ENCODE measurements around the gene ACSM6. TPM values are rescaled to one million over a fixed set of nuclear protein-coding genes. Genes with fewer than 3 reads are reported as not detected.

Gene ACSM6
- total RNA-seq, 1 donor = not detected

DNA sequence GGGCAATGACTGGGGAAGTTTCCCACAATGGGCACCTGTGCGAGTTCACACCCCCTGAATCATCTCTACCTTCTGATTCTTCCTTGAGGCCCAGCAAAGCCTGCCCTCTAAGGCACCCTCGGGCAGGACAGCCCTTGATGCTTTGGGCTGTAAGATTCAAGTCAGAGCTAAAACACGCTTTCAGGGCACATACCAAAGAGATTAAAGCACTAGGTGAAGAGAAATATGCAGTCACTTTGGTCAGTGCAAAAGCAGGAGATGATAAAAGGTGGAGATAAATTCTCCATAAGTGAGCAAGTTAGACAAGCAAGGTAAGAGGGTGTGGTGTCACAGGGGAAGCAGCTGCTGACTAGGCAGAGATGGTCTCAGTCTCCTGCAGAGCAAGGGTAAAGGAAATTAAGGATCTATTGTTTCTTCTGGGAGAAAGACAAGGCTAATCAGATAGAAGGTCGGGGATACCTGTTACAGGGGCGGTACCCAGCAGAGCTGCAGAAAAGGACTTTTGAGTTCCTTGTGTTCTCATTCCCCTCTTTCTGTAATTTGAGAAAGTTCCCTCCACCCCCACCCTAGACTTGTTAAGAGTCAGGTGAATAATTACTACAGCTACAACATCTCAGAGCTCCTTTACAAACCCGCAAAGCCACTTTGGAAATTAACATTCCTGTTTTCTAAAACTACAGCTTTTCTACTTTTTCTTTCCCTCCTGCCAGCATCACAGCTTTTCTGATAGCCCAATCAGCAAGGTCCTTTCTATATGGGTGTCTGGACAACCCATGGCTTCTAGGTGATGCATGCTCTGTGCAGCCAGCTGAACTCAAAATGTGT, 70.4 kb downstream of the ACSM6 start:
- no peak overlapping the region for H3K4me3 ChIP-seq (ENCODE audit: low read length)
- no peaks in the 10 kb centered on the region for H3K27me3 ChIP-seq (ENCODE audit: insufficient read depth, low read length)
- no peaks in the 10 kb centered on the region for H3K4me1 ChIP-seq (ENCODE audit: insufficient read depth, low read length)
- H3K9me3 ChIP-seq (ENCODE audit: low read depth, low read length) = no peaks in the 10 kb centered on the region

DNA sequence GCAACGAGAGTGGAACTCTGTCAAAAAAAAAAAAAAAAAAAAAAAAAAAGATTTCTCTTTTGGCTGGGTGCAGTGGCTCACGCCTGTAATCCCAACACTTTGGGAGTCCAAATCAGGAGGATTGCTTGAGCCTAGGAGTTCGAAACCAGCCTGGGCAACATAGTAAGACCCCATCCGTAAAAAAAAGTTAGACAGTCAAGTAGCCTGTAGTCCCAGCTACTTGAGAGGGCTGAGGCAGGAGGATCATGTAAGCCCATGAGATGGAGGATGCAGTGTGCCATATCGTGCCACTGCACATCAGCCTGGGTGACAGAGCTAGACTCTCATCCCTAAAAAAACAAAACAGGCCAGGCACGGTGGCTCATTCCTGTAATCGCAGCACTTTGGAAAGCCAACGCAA, 71.5 kb downstream of the ACSM6 start:
- H3K9me3 ChIP-seq (ENCODE audit: low read depth, low read length) = no peaks in the 10 kb centered on the region
- H3K27me3 ChIP-seq (ENCODE audit: insufficient read depth, low read length) = no peaks in the 10 kb centered on the region
- no peaks in the 10 kb centered on the region for H3K4me1 ChIP-seq (ENCODE audit: insufficient read depth, low read length)
- H3K4me3 ChIP-seq (ENCODE audit: low read length) = no peak overlapping the region

DNA sequence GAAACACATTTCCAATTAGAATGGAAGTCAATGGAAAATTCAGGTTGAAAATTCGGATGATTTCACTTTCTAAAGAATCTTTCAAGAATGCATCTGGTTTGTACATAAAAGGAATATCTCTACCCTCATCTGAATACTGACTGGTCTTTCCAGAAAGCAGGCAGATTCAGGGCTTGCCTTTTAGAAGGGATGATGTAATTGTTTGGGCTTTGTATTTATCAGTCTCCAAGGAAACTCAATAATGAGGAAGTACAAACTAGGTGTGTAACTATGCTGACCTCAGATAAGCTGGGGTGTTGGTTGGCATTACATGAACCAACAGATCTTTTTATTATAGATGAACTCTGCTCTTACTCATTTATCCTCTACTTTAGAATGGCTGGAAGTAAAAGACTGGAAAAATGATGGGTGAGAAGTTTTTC, 72.6 kb downstream of the ACSM6 start:
- H3K9me3 ChIP-seq (ENCODE audit: low read depth, low read length) = no peaks in the 10 kb centered on the region
- H3K4me1 ChIP-seq (ENCODE audit: insufficient read depth, low read length) = no peaks in the 10 kb centered on the region
- H3K27me3 ChIP-seq (ENCODE audit: insufficient read depth, low read length) = no peaks in the 10 kb centered on the region
- H3K4me3 ChIP-seq (ENCODE audit: low read length) = no peak overlapping the region

DNA sequence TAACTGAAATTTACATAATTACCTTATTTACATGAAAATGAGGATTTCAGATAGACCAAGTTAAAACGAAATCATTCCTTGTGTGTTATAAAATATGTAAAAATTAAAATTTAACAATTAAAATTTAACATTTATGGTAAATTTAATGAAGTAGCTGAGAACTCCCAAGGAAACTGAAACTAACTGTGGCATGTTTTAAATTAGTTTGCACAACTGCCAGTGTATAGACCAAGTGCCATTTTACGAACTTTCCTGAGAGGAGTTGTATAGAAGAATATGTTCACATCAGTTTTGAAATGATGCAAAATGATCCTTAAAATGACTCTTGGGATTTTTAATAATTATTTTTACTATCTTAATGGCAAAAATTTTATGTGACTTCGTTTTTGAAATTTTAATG, 73.2 kb downstream of the ACSM6 start:
- no peaks in the 10 kb centered on the region for H3K9me3 ChIP-seq (ENCODE audit: low read depth, low read length)
- no peaks in the 10 kb centered on the region for H3K27me3 ChIP-seq (ENCODE audit: insufficient read depth, low read length)
- no peak overlapping the region for H3K4me3 ChIP-seq (ENCODE audit: low read length)
- no peaks in the 10 kb centered on the region for H3K4me1 ChIP-seq (ENCODE audit: insufficient read depth, low read length)

DNA sequence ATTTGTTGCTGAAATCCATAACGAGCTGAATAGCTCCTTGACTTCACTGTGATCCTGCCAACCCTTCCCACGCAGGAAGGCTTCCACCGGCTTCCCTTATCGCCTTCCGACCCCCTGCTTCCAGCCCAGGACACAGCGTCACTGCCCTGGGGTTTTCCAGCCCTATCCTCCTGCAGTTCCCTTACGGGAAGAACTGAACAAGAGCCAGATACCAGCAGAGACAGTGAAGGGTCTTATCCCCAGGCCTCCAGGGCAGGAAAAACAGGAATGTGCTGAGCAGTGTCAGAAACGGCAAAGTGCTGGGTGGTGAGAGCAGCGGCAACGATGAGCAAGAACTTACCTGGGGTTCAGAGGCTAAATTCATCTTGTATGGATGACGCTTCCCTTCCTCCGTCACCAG, 74.4 kb downstream of the ACSM6 start:
- H3K4me1 ChIP-seq (ENCODE audit: insufficient read depth, low read length) = no peaks in the 10 kb centered on the region
- H3K9me3 ChIP-seq (ENCODE audit: low read depth, low read length) = no peaks in the 10 kb centered on the region
- H3K4me3 ChIP-seq (ENCODE audit: low read length) = no peak overlapping the region
- H3K27me3 ChIP-seq (ENCODE audit: insufficient read depth, low read length) = no peaks in the 10 kb centered on the region

DNA sequence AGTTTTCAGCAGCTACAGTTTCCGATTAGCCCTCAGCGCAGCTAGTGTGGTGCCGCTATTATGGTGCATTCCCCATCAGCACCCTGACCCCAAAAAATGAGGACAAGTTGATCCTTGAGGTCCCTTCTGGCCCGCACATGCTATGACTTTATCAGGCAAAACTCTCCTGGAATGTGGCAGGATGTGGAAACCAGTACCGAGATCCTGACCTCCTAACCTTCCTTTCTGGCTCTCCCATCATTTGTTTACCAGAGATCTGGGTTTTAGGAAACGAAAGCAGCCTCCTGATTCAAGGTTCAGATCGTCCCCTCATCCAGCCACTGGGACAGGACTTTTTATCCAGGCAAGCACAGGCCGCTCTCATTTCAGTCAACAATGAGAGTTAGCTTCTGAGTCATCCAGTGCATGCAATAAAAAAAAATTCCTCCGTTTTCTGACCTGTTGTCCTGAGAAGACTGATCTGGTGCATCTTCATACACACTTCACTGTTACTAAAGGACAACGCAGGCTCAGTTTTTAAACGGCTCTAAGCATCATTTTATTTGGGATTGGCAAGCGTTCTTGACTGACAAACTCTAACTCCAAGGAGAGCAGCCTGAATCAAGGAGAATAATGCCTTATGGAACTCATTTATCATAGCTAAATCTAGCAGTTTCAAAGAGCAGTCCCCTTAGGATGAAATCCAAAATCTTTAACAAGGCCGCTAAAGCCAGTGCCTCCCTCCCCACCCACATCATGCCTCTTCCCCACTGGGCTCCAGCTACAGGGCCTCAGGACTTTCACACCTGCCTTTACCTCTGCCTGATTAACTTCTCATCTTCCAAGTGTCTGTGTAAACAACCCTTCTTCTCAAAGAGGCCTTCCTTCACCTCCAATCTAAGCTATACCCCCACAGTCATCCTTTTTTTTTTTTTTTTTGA, 79.6 kb downstream of the ACSM6 start:
- Histone ChIP-seq H3K4me1 (ENCODE audit: insufficient read depth, low read length) (no peaks in the 10 kb centered on the region), H3K27me3 (ENCODE audit: insufficient read depth, low read length) (no peaks in the 10 kb centered on the region), H3K4me3 (ENCODE audit: low read length) (no peak overlapping the region), H3K9me3 (ENCODE audit: low read depth, low read length) (no peaks in the 10 kb centered on the region)

DNA sequence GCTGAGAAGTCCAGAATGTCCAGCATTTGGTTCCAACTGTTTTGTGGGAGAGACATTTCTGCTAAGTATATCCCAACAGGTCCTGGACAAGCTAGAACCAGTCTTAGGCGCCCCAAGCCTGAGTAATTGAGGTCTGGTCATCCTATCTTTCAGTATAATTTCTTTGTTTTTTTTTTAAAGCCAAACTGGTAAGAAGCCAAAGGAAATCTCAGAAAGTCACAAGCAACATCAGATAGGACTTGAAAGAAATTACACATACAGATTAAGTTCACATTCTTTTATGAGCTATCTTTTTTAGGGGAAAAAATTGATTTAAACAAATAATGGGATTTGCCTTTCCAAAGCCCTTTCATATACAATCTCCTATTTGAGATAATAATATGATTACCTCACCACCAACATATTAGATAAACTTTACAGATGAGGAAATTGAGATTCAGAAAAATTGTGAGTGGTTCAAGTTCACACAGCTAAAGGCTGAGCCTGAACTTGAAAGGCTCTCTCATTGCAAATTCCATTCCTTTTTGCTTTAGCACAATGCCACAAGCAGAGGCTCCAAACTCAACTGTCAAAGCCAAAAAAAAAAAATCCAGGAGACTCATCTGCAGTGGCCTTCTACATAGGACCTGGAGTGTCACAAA, 81.8 kb downstream of the ACSM6 start:
- no peaks in the 10 kb centered on the region for H3K9me3 ChIP-seq (ENCODE audit: low read depth, low read length)
- H3K4me3 ChIP-seq (ENCODE audit: low read length) = no peak overlapping the region
- no peaks in the 10 kb centered on the region for H3K4me1 ChIP-seq (ENCODE audit: insufficient read depth, low read length)
- no peaks in the 10 kb centered on the region for H3K27me3 ChIP-seq (ENCODE audit: insufficient read depth, low read length)

DNA sequence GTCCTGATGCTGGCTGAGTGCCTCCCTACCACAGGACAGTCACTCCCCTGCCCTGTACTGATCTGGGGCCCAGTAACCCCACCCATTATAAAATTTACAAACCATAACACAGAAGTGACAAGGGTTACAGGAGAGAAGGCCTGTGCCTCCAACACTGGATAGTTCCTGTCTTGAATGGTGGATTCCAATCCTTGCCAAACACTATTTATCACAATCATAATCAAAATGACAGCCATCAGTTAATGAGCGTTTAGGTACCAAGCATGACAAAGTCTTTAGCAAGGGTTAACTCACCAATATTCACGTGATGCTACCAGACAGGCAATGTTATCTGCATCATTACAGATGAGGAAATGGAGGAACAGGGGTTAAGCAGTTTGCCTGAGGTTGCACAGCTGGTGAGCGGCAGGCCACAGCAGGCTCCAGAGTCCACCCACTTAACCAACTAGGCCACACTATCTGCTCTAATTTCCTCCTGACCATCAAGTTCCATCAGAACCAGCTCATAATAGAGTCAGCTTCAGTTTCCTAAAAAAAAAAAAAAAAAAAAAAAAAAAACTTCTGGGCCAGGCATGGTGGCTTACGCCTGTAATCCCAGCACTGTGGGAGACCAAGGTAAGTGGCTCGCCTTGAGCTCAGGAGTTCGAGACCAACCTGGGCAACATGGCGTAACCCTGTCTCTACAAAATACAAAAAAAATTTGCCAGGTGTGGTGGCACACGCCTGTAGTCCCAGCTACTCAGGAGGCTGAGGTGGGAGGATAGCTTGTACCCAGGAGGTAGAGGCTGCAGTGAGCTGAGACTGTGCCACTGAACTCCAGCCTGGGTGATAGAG, 82.5 kb downstream of the ACSM6 start:
- Histone ChIP-seq H3K4me1 (ENCODE audit: insufficient read depth, low read length) (no peaks in the 10 kb centered on the region), H3K9me3 (ENCODE audit: low read depth, low read length) (no peaks in the 10 kb centered on the region), H3K27me3 (ENCODE audit: insufficient read depth, low read length) (no peaks in the 10 kb centered on the region), H3K4me3 (ENCODE audit: low read length) (no peak overlapping the region)

DNA sequence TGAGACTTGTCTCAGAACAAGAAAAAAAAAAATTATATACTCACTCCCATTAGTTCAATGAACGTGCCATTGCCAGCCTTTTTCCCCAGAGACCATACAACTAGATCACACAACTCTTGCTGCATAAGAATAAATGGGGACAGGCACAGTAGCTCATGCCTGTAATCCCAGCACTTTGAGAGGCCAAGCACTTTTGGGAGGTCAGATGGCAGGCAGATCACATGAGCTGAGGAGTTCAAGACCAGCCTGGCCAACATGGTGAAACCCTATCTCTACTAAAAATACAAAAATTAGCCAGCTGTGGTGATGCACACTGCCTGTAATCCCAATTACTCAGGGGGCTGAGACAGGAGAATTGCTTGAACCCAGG, 83.1 kb downstream of the ACSM6 start:
- H3K27me3 ChIP-seq (ENCODE audit: insufficient read depth, low read length) = no peaks in the 10 kb centered on the region
- H3K4me1 ChIP-seq (ENCODE audit: insufficient read depth, low read length) = no peaks in the 10 kb centered on the region
- H3K4me3 ChIP-seq (ENCODE audit: low read length) = no peak overlapping the region
- H3K9me3 ChIP-seq (ENCODE audit: low read depth, low read length) = no peaks in the 10 kb centered on the region

DNA sequence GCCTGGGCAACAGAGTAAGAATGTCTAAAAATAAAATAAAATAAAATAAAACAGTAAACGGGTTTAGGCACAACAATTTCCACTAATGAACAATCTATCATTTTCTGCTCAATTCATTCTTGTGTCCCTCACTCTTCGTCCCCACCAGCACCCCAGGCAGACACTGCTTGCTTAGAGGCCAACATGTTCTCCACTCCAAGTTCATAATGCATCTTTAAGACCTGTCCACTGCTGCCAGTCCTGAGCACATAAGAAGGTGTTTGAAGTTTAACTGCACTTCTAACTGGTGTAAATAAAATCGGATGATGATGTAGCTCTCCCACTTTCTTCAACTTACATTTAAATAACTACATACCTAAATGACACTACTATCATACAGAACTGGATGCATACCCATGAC, 83.6 kb downstream of the ACSM6 start:
- Histone ChIP-seq H3K4me1 (ENCODE audit: insufficient read depth, low read length) (no peaks in the 10 kb centered on the region), H3K9me3 (ENCODE audit: low read depth, low read length) (no peaks in the 10 kb centered on the region), H3K4me3 (ENCODE audit: low read length) (no peak overlapping the region), H3K27me3 (ENCODE audit: insufficient read depth, low read length) (no peaks in the 10 kb centered on the region)

Other genes starting within 250 kb of the ACSM6 start
- 0.10 TPM for gene CYP2C8, start 124.7 kb upstream of the ACSM6 start, total RNA-seq
- gene PDLIM1, start 96.8 kb downstream of the ACSM6 start, total RNA-seq = 19.9 TPM